CD14-positive monocyte (primary cell): Measurements from ENCODE around the gene MSH2. TPM values are rescaled to one million over a fixed set of nuclear protein-coding genes. Genes with fewer than 3 reads are reported as not detected.

Source experiments
- DNase-seq, 3 donors: peaks; one replicate each; pipeline ENCODE4 v3.0.0-alpha.2; 2011 to 2022
- H2AFZ ChIP-seq: 2 replicates; pipeline ENCODE4 v1.6.0; 2012; ENCODE audit warnings: mild to moderate bottlenecking, low read depth, low read length, inconsistent platforms; ENCODE audit not compliant: insufficient read depth, poor library complexity, severe bottlenecking
- H3K27ac ChIP-seq, 2 donors: 1 replicate in 1 of 2; 2 replicates in 1 of 2; pipeline ENCODE4 v1.5.1; 2012 to 2013; ENCODE audit warnings: low read length in 2 of 2, control low read depth in 1 of 2, inconsistent platforms in 1 of 2, low read depth in 1 of 2, mild to moderate bottlenecking in 1 of 2
- H3K27me3 ChIP-seq, 2 donors: one replicate each; pipeline versions ENCODE4 v1.6.0 to v1.6.1; 2011 to 2013; ENCODE audit warnings: low read length in 2 of 2; ENCODE audit not compliant: control insufficient read depth in 2 of 2, insufficient read depth in 2 of 2
- H3K36me3 ChIP-seq, 2 donors: replicated peaks in 1 of 2; 1 replicate in 1 of 2; 2 replicates in 1 of 2; pipeline versions ENCODE4 v1.5.1 to v1.6.1; 2012 to 2013; ENCODE audit warnings: low read length in 2 of 2, control low read depth in 1 of 2, inconsistent platforms in 1 of 2, mild to moderate bottlenecking in 1 of 2; ENCODE audit not compliant: insufficient read depth in 2 of 2, control insufficient read depth in 1 of 2
- H3K4me1 ChIP-seq, 2 donors: 1 replicate in 1 of 2; 2 replicates in 1 of 2; pipeline versions ENCODE4 v1.5.1 to v1.6.1; 2012 to 2013; ENCODE audit warnings: low read length in 2 of 2, control low read depth in 1 of 2, inconsistent platforms in 1 of 2, mild to moderate bottlenecking in 1 of 2, moderate library complexity in 1 of 2; ENCODE audit not compliant: insufficient read depth in 2 of 2, control insufficient read depth in 1 of 2
- H3K4me2 ChIP-seq: replicated peaks from 2 replicates; pipeline ENCODE3; 2012; ENCODE audit warnings: low read length, moderate library complexity, mild to moderate bottlenecking; ENCODE audit not compliant: poor library complexity, severe bottlenecking; ENCODE audit errors: extremely low read depth
- H3K4me3 ChIP-seq, 3 experiments: fragments of 200-600 bp in 1 of 3; sonication (generic) in 1 of 3; replicated peaks in 1 of 3; 1 replicate in 2 of 3; 2 replicates in 1 of 3; pipeline ENCODE4 v1.5.1; 2011 to 2013; ENCODE audit warnings: low read length in 3 of 3, mild to moderate bottlenecking in 3 of 3, control low read depth in 2 of 3, low read depth in 2 of 3, inconsistent platforms in 1 of 3, moderate library complexity in 1 of 3
- H3K79me2 ChIP-seq: 2 replicates; pipeline ENCODE4 v1.6.0; 2012; ENCODE audit warnings: mild to moderate bottlenecking, control low read depth, inconsistent platforms, low read length, moderate library complexity; ENCODE audit not compliant: insufficient read depth
- H3K9ac ChIP-seq: 2 replicates; pipeline ENCODE4 v1.6.0; 2017; ENCODE audit warnings: low read length, mild to moderate bottlenecking; ENCODE audit not compliant: insufficient read depth, poor library complexity, severe bottlenecking
- H3K9me3 ChIP-seq, 2 donors: replicated peaks in 1 of 2; 1 replicate in 1 of 2; 2 replicates in 1 of 2; pipeline versions ENCODE4 v1.5.1 to v1.6.1; 2012 to 2013; ENCODE audit warnings: low read length in 2 of 2, control low read depth in 1 of 2; ENCODE audit not compliant: control insufficient read depth in 1 of 2, insufficient read depth in 1 of 2
- H4K20me1 ChIP-seq: 2 replicates; pipeline ENCODE4 v1.6.0; 2012; ENCODE audit warnings: mild to moderate bottlenecking, low read length, control low read depth, moderate library complexity; ENCODE audit not compliant: insufficient read depth
- H3K27ac Mint-ChIP-seq, 7 donors: one replicate each; pipeline ENCODE4 v1.8.0; 2020; ENCODE audit warnings: mild to moderate bottlenecking in 7 of 7, mixed read lengths in 7 of 7, moderate library complexity in 6 of 7, inconsistent platforms in 2 of 7
- H3K27me3 Mint-ChIP-seq, 3 donors: one replicate each; pipeline ENCODE4 v1.8.0; 2021 to 2022; ENCODE audit warnings: low read depth in 3 of 3, mild to moderate bottlenecking in 3 of 3, mixed read lengths in 3 of 3, moderate library complexity in 3 of 3, inconsistent platforms in 1 of 3
- H3K36me3 Mint-ChIP-seq, 2 donors: one replicate each; pipeline ENCODE4 v1.8.0; 2020; ENCODE audit warnings: mixed read lengths in 2 of 2, inconsistent platforms in 1 of 2, mild to moderate bottlenecking in 1 of 2
- H3K4me1 Mint-ChIP-seq: one replicate; pipeline ENCODE4 v1.8.0; 2020; ENCODE audit warnings: mild to moderate bottlenecking, mixed read lengths
- H3K4me3 Mint-ChIP-seq, 2 donors: one replicate each; pipeline ENCODE4 v1.8.0; 2020; ENCODE audit warnings: mild to moderate bottlenecking in 2 of 2, mixed read lengths in 2 of 2, moderate library complexity in 1 of 2
- H3K9me3 Mint-ChIP-seq, 7 donors: one replicate each; pipeline ENCODE4 v1.8.0; 2020 to 2022; ENCODE audit warnings: mixed read lengths in 7 of 7, mild to moderate bottlenecking in 6 of 7, moderate library complexity in 6 of 7, inconsistent platforms in 2 of 7
- CTCF ChIP-seq: fragments of 200-600 bp; IDR thresholded peaks from one replicate; pipeline ENCODE4 v1.8.0; 2022; ENCODE audit warnings: antibody characterized with exemption, mild to moderate bottlenecking
- WGBS: methylation state at CpG from one replicate; pipeline ENCODE4 v1.1.5; 2013; ENCODE audit warnings: missing lambda C conversion rate; ENCODE audit not compliant: insufficient coverage; 5-methylcytosine and 5-hydroxymethylcytosine counted together
- intact Hi-C, 2 donors: fragments of 100-400 bp; cut with micrococcal nuclease; formaldehyde crosslinking; loops; one replicate each; pipeline versions ENCODE4 v1.15.0 to v1.15.1; 2023
- polyA plus RNA-seq, 3 donors: library from polyadenylated mRNA; depleted of rRNA in 1 of 3; unstranded in 2 of 3; stranded (reverse) in 1 of 3; fragments of 300-500 nt in 2 of 3; fragments of >200 nt in 1 of 3; fragmentation: Illumina TruSeq in 2 of 3; gene quantifications; 1 replicate in 2 of 3; 2 replicates in 1 of 3; pipeline ENCODE4 v1.2.3, GENCODE V29; 2012 to 2021

Gene MSH2
- polyA plus RNA-seq, 3 donors, result 1.5 to 2.8 (median 2.0) TPM

- no peaks in the 10 kb centered on the region for H3K79me2 ChIP-seq
- Mint-ChIP-seq H3K27ac (no peak overlapping the region), H3K4me3 (no peak overlapping the region), H3K4me1 (peaks cover 3% of the 10 kb centered on the region), H3K9me3 (no peaks in the 10 kb centered on the region), H3K36me3 (no peaks in the 10 kb centered on the region), H3K27me3 (peaks cover 9 to 13% (median 10%) of the 10 kb centered on the region in 3 donors)
- no peak overlapping the region for H3K4me3 ChIP-seq
- no peak for DNase-seq
- intact Hi-C loops, result loop anchor here in 1 of 2 donors (5.0 kb wide), 1 partner anchor 49 kb away; no protein-coding TSS in a partner anchor
- no peaks in the 10 kb centered on the region for H3K9me3 ChIP-seq
- H2AFZ ChIP-seq, result no peak overlapping the region
- H4K20me1 ChIP-seq, result no peaks in the 10 kb centered on the region
- no peak overlapping the region for H3K4me2 ChIP-seq
- H3K9ac ChIP-seq, result no peak overlapping the region
- no peaks in the 10 kb centered on the region for H3K36me3 ChIP-seq
- H3K27me3 ChIP-seq, result no peaks in the 10 kb centered on the region
- no peak for TF ChIP-seq CTCF
- H3K4me1 ChIP-seq, result no peaks in the 10 kb centered on the region
- no peak overlapping the region for H3K27ac ChIP-seq
- WGBS, result no CpG with 5 or more reads among the region's 3 CpGs
Measured at GRCh38 chr2:47386551-47386950, 16.4 kb upstream of the MSH2 start.

GRCh38 chr2:47388888-47389287, 14.1 kb upstream of the MSH2 start:
- Histone ChIP-seq H3K4me1 (no peaks in the 10 kb centered on the region), H3K79me2 (no peaks in the 10 kb centered on the region), H3K27ac (no peak overlapping the region), H3K9ac (no peak overlapping the region), H3K9me3 (no peaks in the 10 kb centered on the region), H4K20me1 (no peaks in the 10 kb centered on the region), H3K4me2 (no peak overlapping the region), H3K4me3 (no peak overlapping the region), H2AFZ (no peak overlapping the region), H3K36me3 (no peaks in the 10 kb centered on the region), H3K27me3 (no peaks in the 10 kb centered on the region)
- DNase-seq, result no peak
- H3K4me1 Mint-ChIP-seq, result peaks cover 3% of the 10 kb centered on the region
- no peak overlapping the region for H3K4me3 Mint-ChIP-seq
- no peaks in the 10 kb centered on the region for H3K36me3 Mint-ChIP-seq
- intact Hi-C loops, result loop anchor here (2.0 to 5.0 kb wide), 2 partner anchors 52 to 54 kb away; no protein-coding TSS in a partner anchor
- no peak overlapping the region for H3K27ac Mint-ChIP-seq
- peaks cover 9 to 11% (median 10%) of the 10 kb centered on the region in 3 donors for H3K27me3 Mint-ChIP-seq
- 100% methylated on average over 1 of the region's 2 CpGs for WGBS
- no peaks in the 10 kb centered on the region for H3K9me3 Mint-ChIP-seq
- TF ChIP-seq CTCF, result no peak
